K562 (cell line): ENCODE results near the gene FOLR2. TPM values are rescaled to one million over a fixed set of nuclear protein-coding genes. Genes with fewer than 3 reads are reported as not detected.

Experiments
- DACH1 ChIP-seq: fragments of 450-650 bp; IDR thresholded peaks from 2 replicates; pipeline ENCODE4 v1.6.1; 2018; ENCODE audit not compliant: partially characterized antibody
- FOSL1 ChIP-seq: fragments of 200-800 bp; sonication (Bioruptor generic); conservative IDR thresholded peaks from 2 replicates; pipeline ENCODE4 v1.6.1; 2016; ENCODE audit warnings: missing genetic modification characterization, missing compliant biosample characterization
- FOXJ2 ChIP-seq: fragments of 200-800 bp; sonication (Bioruptor generic); IDR thresholded peaks from 2 replicates; pipeline ENCODE4 v1.6.1; 2016; ENCODE audit warnings: missing genetic modification characterization, missing compliant biosample characterization
- GABPA ChIP-seq: fragments of 200-800 bp; sonication (Bioruptor generic); conservative IDR thresholded peaks from 2 replicates; pipeline ENCODE4 v1.6.1; 2016; ENCODE audit warnings: low read depth, missing genetic modification characterization, missing compliant biosample characterization
- GATA2 ChIP-seq: sonication (generic); formaldehyde crosslinking; IDR thresholded peaks from 2 replicates; pipeline ENCODE4 v1.4.0; 2020; ENCODE audit warnings: mild to moderate bottlenecking, missing genetic modification reagents
- GATAD2A ChIP-seq: fragments of 450-650 bp; IDR thresholded peaks from 2 replicates; pipeline ENCODE4 v1.6.1; 2017
- HLTF ChIP-seq: fragments of 450-650 bp; IDR thresholded peaks from 2 replicates; pipeline ENCODE4 v1.6.1; 2016
- TBL1XR1 ChIP-seq, 2 experiments: IDR thresholded peaks; 2 replicates each; pipeline ENCODE4 v1.6.1; 2012; ENCODE audit warnings: improper control_type of control experiment in 2 of 2, low read length in 2 of 2, mild to moderate bottlenecking in 1 of 2
- TBP ChIP-seq: optimal IDR thresholded peaks from 2 replicates; pipeline ENCODE3; 2011; ENCODE audit warnings: low read depth, low read length, improper control_type of control experiment
- THAP12 ChIP-seq: fragments of 250-450 bp; sonication (Bioruptor Pico); IDR thresholded peaks from 2 replicates; pipeline ENCODE4 v1.9.0; 2021; ENCODE audit warnings: mild to moderate bottlenecking, inconsistent platforms
- TSHZ1 ChIP-seq: fragments of 250-450 bp; sonication (Bioruptor Pico); IDR thresholded peaks from 2 replicates; pipeline ENCODE4 v1.4.0; 2020; ENCODE audit warnings: mild to moderate bottlenecking, moderate library complexity
- U2AF1 ChIP-seq: fragments of 200-400 bp; formaldehyde crosslinking; optimal IDR thresholded peaks from 2 replicates; pipeline ENCODE3; 2017; ENCODE audit warnings: mild to moderate bottlenecking, low read depth, low read length, moderate library complexity
- YY1 ChIP-seq, 3 experiments: IDR thresholded peaks; 2 replicates each; pipeline ENCODE4 v1.6.1; 2011; ENCODE audit warnings: low read length in 2 of 3, mild to moderate bottlenecking in 2 of 3, moderate library complexity in 2 of 3, borderline replicate concordance in 1 of 3, control low read depth in 1 of 3, low read depth in 1 of 3; ENCODE audit not compliant: insufficient read depth in 3 of 3, insufficient replicate concordance in 2 of 3, control insufficient read depth in 1 of 3, insufficient read length in 1 of 3; ENCODE audit errors: extremely low read depth in 1 of 3
- ZNF324 ChIP-seq: fragments of 250-450 bp; sonication (Bioruptor Pico); IDR thresholded peaks from 2 replicates; pipeline ENCODE4 v1.4.0; 2020; ENCODE audit warnings: mild to moderate bottlenecking
- ZNF561 ChIP-seq: fragments of 450-650 bp; formaldehyde crosslinking; conservative IDR thresholded peaks from 2 replicates; pipeline ENCODE4 v1.4.0; 2020; ENCODE audit warnings: mild to moderate bottlenecking, moderate library complexity
- ZNF655 ChIP-seq: fragments of 250-450 bp; sonication (Bioruptor Pico); IDR thresholded peaks from 2 replicates; pipeline ENCODE4 v1.5.0; 2021
- polyA plus RNA-seq, 8 experiments: library from polyadenylated mRNA; depleted of rRNA in 4 of 8; stranded (reverse) in 5 of 8; unstranded in 3 of 8; fragments of >200 nt; fragmentation: Nextera tagmentation in 2 of 8; fragmentation: Illumina TruSeq in 1 of 8; extraction: Ambion mirVana in 2 of 8; extraction: Trizol in 1 of 8; gene quantifications; 2 replicates each; pipeline versions ENCODE4 v1.2.1 to v1.2.3, GENCODE V29; 2011 to 2014; ENCODE audit warnings: inconsistent platforms in 1 of 8, missing spikeins in 1 of 8
- total RNA-seq, 7 experiments: library from RNA; depleted of rRNA in 6 of 7; stranded (reverse); fragments of >200 nt in 6 of 7; fragmentation: Illumina TruSeq in 2 of 7; extraction: Trizol in 2 of 7; gene quantifications; 2 replicates each; pipeline versions ENCODE4 v1.2.1 to v1.2.3, GENCODE V29; 2011 to 2021; ENCODE audit warnings: low replicate concordance in 1 of 7
- TF ChIP-seq, protein P1 (sequence below): fragments of 450-650 bp; formaldehyde crosslinking; IDR thresholded peaks from 2 replicates; pipeline ENCODE4 v1.4.0; 2020; ENCODE audit warnings: mild to moderate bottlenecking
- TF ChIP-seq, protein P2 (sequence below): fragments of 450-650 bp; formaldehyde crosslinking; IDR thresholded peaks from 2 replicates; pipeline ENCODE4 v1.4.0; 2020; ENCODE audit warnings: mild to moderate bottlenecking, moderate library complexity

FOLR2 gene
- total and polyA plus RNA-seq, 9 of the 15 experiments (the other 6 are each of a cell fraction or from before 2014, with no cell fraction given) = 0.27 TPM; not detected in 8

DNA sequence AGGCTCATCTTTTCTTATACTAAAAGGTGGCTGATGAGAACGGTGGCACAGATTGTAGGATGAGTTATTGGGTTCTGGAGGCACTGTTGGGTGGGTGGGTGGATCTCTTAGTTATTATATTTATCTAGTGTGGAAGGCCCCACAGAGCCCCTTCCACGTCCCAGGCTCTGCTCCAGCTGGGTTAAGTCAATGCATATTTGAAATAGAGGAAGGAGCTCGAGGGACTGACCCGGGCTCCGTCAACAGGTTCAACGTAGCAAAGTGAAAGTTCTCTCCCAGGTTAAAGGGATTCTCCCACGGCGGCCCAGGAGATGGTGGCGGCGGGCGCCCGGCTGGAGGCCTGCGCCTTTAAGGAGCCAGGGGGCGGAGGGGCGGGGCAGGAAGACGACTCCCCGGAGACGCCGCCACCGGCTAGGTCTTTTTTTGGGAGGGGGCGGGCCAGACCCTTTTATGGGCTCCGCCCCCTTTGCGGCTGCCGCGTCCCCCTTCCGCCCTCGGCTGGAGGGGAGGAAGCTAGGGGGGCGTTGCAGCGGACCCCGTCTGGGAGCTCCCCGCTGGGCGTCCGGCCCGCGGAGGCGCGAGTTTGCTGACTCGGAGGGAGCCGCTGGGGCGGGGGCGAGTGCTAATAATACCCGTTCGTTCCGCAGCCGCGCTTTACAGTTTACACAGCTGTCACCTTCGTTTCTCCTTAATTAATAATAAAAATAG is 6.5 kb downstream of the FOLR2 start (continued):
- TF ChIP-seq U2AF1 (no peak), YY1 (IDR thresholded peaks at IDR 0.05; ENCODE audit: borderline replicate concordance in 1 of 3, control insufficient read depth in 1 of 3, extremely low read depth in 1 of 3, insufficient read depth in 3 of 3, insufficient read length in 1 of 3, insufficient replicate concordance in 2 of 3, low read depth in 1 of 3, low read length in 2 of 3) (peak in 1 of 3 experiments; percentile 54), ZNF561 (CRISPR knock-in tag) (no peak), TSHZ1 (CRISPR knock-in tag) (no peak), ZNF655 (CRISPR knock-in tag) (no peak), FOSL1 (tag) (peak; percentile 24; the same call in 1 of the 2 replicates), ZNF324 (CRISPR knock-in tag) (no peak), FOXJ2 (tag) (no peak), GABPA (tag) (peak; percentile 75), TBL1XR1 (IDR thresholded peaks at IDR 0.05; ENCODE audit: low read length in 2 of 2) (no peak), GATA2 (CRISPR knock-in tag) (no peak), GATAD2A (0 out of 2 replicates have a peak, but pooled peaks have one; percentile 38), THAP12 (no peak), DACH1 (peak; percentile 82), TBP (peak; percentile 26), HLTF (no peak)
- TF ChIP-seq, protein P1, sequence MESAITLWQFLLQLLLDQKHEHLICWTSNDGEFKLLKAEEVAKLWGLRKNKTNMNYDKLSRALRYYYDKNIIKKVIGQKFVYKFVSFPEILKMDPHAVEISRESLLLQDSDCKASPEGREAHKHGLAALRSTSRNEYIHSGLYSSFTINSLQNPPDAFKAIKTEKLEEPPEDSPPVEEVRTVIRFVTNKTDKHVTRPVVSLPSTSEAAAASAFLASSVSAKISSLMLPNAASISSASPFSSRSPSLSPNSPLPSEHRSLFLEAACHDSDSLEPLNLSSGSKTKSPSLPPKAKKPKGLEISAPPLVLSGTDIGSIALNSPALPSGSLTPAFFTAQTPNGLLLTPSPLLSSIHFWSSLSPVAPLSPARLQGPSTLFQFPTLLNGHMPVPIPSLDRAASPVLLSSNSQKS (CRISPR knock-in tag) = no peak
- TF ChIP-seq, protein P2, sequence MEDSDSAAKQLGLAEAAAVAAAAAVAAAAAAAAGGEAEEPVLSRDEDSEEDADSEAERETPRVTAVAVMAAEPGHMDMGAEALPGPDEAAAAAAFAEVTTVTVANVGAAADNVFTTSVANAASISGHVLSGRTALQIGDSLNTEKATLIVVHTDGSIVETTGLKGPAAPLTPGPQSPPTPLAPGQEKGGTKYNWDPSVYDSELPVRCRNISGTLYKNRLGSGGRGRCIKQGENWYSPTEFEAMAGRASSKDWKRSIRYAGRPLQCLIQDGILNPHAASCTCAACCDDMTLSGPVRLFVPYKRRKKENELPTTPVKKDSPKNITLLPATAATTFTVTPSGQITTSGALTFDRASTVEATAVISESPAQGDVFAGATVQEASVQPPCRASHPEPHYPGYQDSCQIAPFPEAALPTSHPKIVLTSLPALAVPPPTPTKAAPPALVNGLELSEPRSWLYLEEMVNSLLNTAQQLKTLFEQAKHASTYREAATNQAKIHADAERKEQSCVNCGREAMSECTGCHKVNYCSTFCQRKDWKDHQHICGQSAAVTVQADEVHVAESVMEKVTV (CRISPR knock-in tag) = no peak
